ENCODE results near the gene SORCS2.

DNA sequence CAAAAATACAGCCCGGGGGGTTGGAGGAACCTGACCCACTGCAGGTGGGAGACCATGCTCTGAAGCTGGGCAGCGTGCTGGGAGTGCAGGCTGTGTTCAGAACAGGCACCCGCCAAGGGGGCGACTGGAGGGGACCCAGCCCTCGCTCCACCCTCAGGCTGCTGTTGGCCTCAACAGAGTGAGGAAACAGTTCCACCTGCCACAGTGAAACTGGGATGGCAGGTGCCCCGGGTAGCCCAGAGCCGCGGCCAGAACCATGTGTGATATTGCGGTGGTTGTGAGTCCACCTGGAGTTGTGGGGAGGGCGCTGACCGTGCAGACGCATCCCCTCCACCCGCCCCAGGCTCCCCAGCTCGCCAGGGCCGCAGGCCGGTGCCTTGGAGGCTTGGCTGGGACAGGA is 288.1 kb downstream of the SORCS2 start:
- TF ChIP-seq, protein P1, sequence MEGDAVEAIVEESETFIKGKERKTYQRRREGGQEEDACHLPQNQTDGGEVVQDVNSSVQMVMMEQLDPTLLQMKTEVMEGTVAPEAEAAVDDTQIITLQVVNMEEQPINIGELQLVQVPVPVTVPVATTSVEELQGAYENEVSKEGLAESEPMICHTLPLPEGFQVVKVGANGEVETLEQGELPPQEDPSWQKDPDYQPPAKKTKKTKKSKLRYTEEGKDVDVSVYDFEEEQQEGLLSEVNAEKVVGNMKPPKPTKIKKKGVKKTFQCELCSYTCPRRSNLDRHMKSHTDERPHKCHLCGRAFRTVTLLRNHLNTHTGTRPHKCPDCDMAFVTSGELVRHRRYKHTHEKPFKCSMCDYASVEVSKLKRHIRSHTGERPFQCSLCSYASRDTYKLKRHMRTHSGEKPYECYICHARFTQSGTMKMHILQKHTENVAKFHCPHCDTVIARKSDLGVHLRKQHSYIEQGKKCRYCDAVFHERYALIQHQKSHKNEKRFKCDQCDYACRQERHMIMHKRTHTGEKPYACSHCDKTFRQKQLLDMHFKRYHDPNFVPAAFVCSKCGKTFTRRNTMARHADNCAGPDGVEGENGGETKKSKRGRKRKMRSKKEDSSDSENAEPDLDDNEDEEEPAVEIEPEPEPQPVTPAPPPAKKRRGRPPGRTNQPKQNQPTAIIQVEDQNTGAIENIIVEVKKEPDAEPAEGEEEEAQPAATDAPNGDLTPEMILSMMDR (conservative IDR thresholded peaks at IDR 0.05; ENCODE audit: low read depth, low read length) = no peak
- no peak for TF ChIP-seq EZH2phosphoT487 (IDR thresholded peaks at IDR 0.05; ENCODE audit: borderline replicate concordance, low read length)
- TF ChIP-seq EZH2 (IDR thresholded peaks at IDR 0.05; ENCODE audit: low read length, unreplicated experiment) = no peak

Measured in PC-3 (cell line).